IPS-15b (cell line): ENCODE data around the gene ISX.

Experiments
- H3K27me3 ChIP-seq: one replicate; pipeline ENCODE4 v1.6.1; 2013; ENCODE audit warnings: low read length; ENCODE audit not compliant: control insufficient read depth, insufficient read depth
- H3K36me3 ChIP-seq: one replicate; pipeline ENCODE4 v1.6.1; 2013; ENCODE audit warnings: low read length; ENCODE audit not compliant: control insufficient read depth, insufficient read depth
- H3K4me1 ChIP-seq: one replicate; pipeline ENCODE4 v1.6.1; 2013; ENCODE audit warnings: mild to moderate bottlenecking, low read length; ENCODE audit not compliant: control insufficient read depth, insufficient read depth
- H3K4me3 ChIP-seq: one replicate; pipeline ENCODE4 v1.5.1; 2013; ENCODE audit warnings: low read depth, low read length
- H3K9ac ChIP-seq: one replicate; pipeline ENCODE4 v1.6.1; 2013; ENCODE audit warnings: low read depth, mild to moderate bottlenecking, low read length
- H3K9me3 ChIP-seq: one replicate; pipeline ENCODE4 v1.6.1; 2013; ENCODE audit warnings: mild to moderate bottlenecking, low read length; ENCODE audit not compliant: control insufficient read depth, insufficient read depth

The ISX gene

GRCh38 chr22:35135165-35135564, 69.2 kb downstream of the ISX start:
- Histone ChIP-seq H3K4me3 (no peak overlapping the region), H3K27me3 (no peaks in the 10 kb centered on the region), H3K36me3 (no peaks in the 10 kb centered on the region), H3K9me3 (no peaks in the 10 kb centered on the region), H3K4me1 (peaks cover 3% of the 10 kb centered on the region), H3K9ac (no peak overlapping the region)
